ENCODE results near the gene ALOX12B. TPM values are rescaled to one million over a fixed set of nuclear protein-coding genes. Genes with fewer than 3 reads are reported as not detected.

Gene ALOX12B
- total and polyA plus RNA-seq, 2 donors (not counting 3 experiments of a cell fraction or from before 2014, with no cell fraction given): not detected

GRCh38 chr17:8123695-8124349 is 36.3 kb upstream of the ALOX12B start, which contains the start of gene HES7:
Gene HES7, minus strand, starts transcription at chr17:8124106. Its CDS starts 22 bp downstream, at chr17:8124084.
- Histone ChIP-seq H3K27ac (ENCODE audit: insufficient read depth, low read depth, low read length) (no peak within 1 kb of the TSS), H3K9me3 (replicated peaks; ENCODE audit: control insufficient read depth, insufficient read depth, low read length) (no peaks in the 10 kb centered on the region), H2AFZ (ENCODE audit: low read depth, low read length) (peak within 1 kb of the TSS; percentile 86), H3K4me1 (ENCODE audit: control insufficient read depth, extremely low read depth, insufficient read depth, low read length) (peaks cover 33% of the 10 kb centered on the region), H3K79me2 (ENCODE audit: control insufficient read depth, insufficient read depth, low read length) (no peaks in the 10 kb centered on the region), H4K20me1 (replicated peaks; ENCODE audit: control insufficient read depth, extremely low read depth, insufficient read depth, low read length) (peaks cover 3% of the 10 kb centered on the region), H3K4me3 (replicated peaks in 1 of 3; ENCODE audit: insufficient read depth in 1 of 3, low read depth in 1 of 3, low read length in 3 of 3) (peak within 1 kb of the TSS; percentile 51 to 60 (median 55)), H3K9ac (replicated peaks; ENCODE audit: extremely low read depth, insufficient read depth, low read length) (peak within 1 kb of the TSS; percentile 40), H3K36me3 (ENCODE audit: control insufficient read depth in 2 of 2, extremely low read depth in 1 of 2, insufficient read depth in 2 of 2, low read length in 2 of 2) (no peaks in the 10 kb centered on the region), H3K9me1 (replicated peaks; ENCODE audit: control insufficient read depth, extremely low read depth, insufficient read depth, low read length) (no peaks in the 10 kb centered on the region), H3K27me3 (ENCODE audit: control insufficient read depth in 2 of 2, insufficient read depth in 2 of 2, low read length in 2 of 2) (peaks cover 8 to 14% of the 10 kb centered on the region in 2 experiments), H3K4me2 (ENCODE audit: insufficient read depth, low read length) (peak within 1 kb of the TSS; percentile 77)
- dilution Hi-C loops (cut with MboI; ENCODE audit: extremely low pct_ligation_motif_present, low sequenced_read_pairs) (no loop called here), intact Hi-C loops (cut with micrococcal nuclease) (loop anchor here (5.0 kb wide), 1 partner anchor 282 kb away; no protein-coding TSS in a partner anchor)
- ChIA-PET CTCF (interaction anchor here (0.8 to 2.8 kb wide), 6 partner anchors 15 to 50 kb away, joined by 3 to 19 read pairs (median 6); no protein-coding TSS in a partner anchor), POLR2A (interaction anchor here (1.7 kb wide), 1 partner anchor 49 kb away, joined by 8 read pairs; no protein-coding TSS in a partner anchor)
- BruUV-seq (replicated peaks): no TSS peak
- FAIRE-seq: no peak
- peak; percentile 7 for DNase-seq (ENCODE audit: low read depth, low spot score)
- TF ChIP-seq GATA2 (IDR thresholded peaks at IDR 0.05; ENCODE audit: insufficient read depth, insufficient read length, low read depth, low read length) (no peak), MYC (IDR thresholded peaks at IDR 0.05; ENCODE audit: low read depth, low read length) (no peak), JUN (IDR thresholded peaks at IDR 0.05; ENCODE audit: borderline replicate concordance, insufficient read depth, insufficient read length, low read depth) (no peak), FOS (IDR thresholded peaks at IDR 0.05; ENCODE audit: borderline replicate concordance, insufficient read depth, low read length) (no peak), POLR2A (IDR thresholded peaks at IDR 0.05; ENCODE audit: low read depth, low read length) (no peak), POLR2AphosphoS5 (IDR thresholded peaks at IDR 0.05; ENCODE audit: insufficient read depth, low read depth, low read length) (no peak), EZH2 (IDR thresholded peaks at IDR 0.05; ENCODE audit: borderline replicate concordance, low read depth, low read length, severe bottlenecking) (no peak)
- TF ChIP-seq, protein P1, sequence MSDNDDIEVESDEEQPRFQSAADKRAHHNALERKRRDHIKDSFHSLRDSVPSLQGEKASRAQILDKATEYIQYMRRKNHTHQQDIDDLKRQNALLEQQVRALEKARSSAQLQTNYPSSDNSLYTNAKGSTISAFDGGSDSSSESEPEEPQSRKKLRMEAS (IDR thresholded peaks at IDR 0.05; ENCODE audit: insufficient read depth, insufficient read length): no peak
- TF ChIP-seq, protein P2, sequence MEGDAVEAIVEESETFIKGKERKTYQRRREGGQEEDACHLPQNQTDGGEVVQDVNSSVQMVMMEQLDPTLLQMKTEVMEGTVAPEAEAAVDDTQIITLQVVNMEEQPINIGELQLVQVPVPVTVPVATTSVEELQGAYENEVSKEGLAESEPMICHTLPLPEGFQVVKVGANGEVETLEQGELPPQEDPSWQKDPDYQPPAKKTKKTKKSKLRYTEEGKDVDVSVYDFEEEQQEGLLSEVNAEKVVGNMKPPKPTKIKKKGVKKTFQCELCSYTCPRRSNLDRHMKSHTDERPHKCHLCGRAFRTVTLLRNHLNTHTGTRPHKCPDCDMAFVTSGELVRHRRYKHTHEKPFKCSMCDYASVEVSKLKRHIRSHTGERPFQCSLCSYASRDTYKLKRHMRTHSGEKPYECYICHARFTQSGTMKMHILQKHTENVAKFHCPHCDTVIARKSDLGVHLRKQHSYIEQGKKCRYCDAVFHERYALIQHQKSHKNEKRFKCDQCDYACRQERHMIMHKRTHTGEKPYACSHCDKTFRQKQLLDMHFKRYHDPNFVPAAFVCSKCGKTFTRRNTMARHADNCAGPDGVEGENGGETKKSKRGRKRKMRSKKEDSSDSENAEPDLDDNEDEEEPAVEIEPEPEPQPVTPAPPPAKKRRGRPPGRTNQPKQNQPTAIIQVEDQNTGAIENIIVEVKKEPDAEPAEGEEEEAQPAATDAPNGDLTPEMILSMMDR (IDR thresholded peaks at IDR 0.05; ENCODE audit: extremely low read depth in 1 of 2, insufficient read depth in 1 of 2, low read depth in 1 of 2, low read length in 2 of 2): no peak
